ENCODE measurements around the gene COBL. TPM values are rescaled to one million over a fixed set of nuclear protein-coding genes. Genes with fewer than 3 reads are reported as not detected.

COBL gene
- total RNA-seq, 1 donor from 2014 or later = not detected

DNA sequence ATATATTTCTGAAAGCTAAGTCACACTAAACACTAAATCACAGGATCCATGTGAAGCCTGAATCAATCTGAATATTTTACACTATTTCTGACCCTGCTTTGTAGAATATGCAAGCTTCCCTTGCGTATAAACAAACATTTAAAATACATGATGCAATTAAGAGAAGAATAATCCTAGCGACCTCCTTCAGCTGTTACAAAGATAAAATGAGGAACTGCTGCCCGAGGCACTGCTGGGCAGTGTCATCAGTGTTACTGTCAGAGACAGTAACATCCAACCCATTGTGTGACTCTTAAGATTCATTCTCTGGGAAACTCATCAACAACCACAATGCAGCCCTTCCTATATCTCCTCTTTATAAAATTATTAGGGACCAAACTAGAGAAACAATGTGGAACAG, 61.6 kb downstream of the COBL start:
- Mint-ChIP-seq H3K27me3 (ENCODE audit: unreplicated experiment) (peaks cover 18% of the 10 kb centered on the region), H3K4me1 (ENCODE audit: unreplicated experiment) (no peaks in the 10 kb centered on the region), H3K27ac (ENCODE audit: unreplicated experiment) (no peak overlapping the region), H3K9me3 (ENCODE audit: unreplicated experiment) (no peaks in the 10 kb centered on the region), H3K4me3 (ENCODE audit: unreplicated experiment) (no peak overlapping the region), H3K36me3 (ENCODE audit: unreplicated experiment) (no peaks in the 10 kb centered on the region)
- no peak for TF ChIP-seq CTCF (IDR thresholded peaks at IDR 0.05)
- DNase-seq (ENCODE audit: extremely low spot score, unreplicated experiment) = no peak

DNA sequence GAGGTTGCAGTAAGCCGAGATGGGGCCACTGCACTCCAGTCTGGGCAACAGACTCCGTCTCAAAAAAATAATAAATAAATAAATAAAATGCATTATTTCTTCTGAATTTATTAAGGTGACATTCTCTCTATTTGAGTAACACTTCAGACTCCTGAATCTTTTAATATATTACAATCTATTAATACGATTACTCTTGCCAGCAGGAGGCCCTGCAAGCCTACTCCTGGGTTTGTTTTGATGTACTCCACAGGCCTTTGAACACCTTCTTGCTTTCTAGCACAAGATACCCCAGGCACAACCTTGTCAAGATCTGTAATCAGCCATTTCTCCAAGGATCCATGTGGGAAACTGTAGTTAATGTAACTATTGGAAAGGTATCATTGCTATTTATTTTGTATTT, 63.5 kb downstream of the COBL start:
- DNase-seq (ENCODE audit: extremely low spot score, unreplicated experiment) = no peak
- TF ChIP-seq CTCF (IDR thresholded peaks at IDR 0.05) = no peak
- Mint-ChIP-seq H3K27ac (ENCODE audit: unreplicated experiment) (no peak overlapping the region), H3K4me1 (ENCODE audit: unreplicated experiment) (no peaks in the 10 kb centered on the region), H3K4me3 (ENCODE audit: unreplicated experiment) (no peak overlapping the region), H3K9me3 (ENCODE audit: unreplicated experiment) (no peaks in the 10 kb centered on the region), H3K27me3 (ENCODE audit: unreplicated experiment) (peaks cover 17% of the 10 kb centered on the region), H3K36me3 (ENCODE audit: unreplicated experiment) (no peaks in the 10 kb centered on the region)

GRCh38 chr7:51251290-51251689, 65.3 kb downstream of the COBL start:
- no peaks in the 10 kb centered on the region for H3K36me3 Mint-ChIP-seq (ENCODE audit: unreplicated experiment)
- TF ChIP-seq CTCF (IDR thresholded peaks at IDR 0.05) = no peak
- H3K4me3 Mint-ChIP-seq (ENCODE audit: unreplicated experiment) = no peak overlapping the region
- H3K4me1 Mint-ChIP-seq (ENCODE audit: unreplicated experiment) = no peaks in the 10 kb centered on the region
- no peak for DNase-seq (ENCODE audit: extremely low spot score, unreplicated experiment)
- H3K9me3 Mint-ChIP-seq (ENCODE audit: unreplicated experiment) = no peaks in the 10 kb centered on the region
- no peak overlapping the region for H3K27ac Mint-ChIP-seq (ENCODE audit: unreplicated experiment)
- H3K27me3 Mint-ChIP-seq (ENCODE audit: unreplicated experiment) = peaks cover 17% of the 10 kb centered on the region

- DNase-seq (ENCODE audit: extremely low spot score, unreplicated experiment) = no peak
- no peak for TF ChIP-seq CTCF (IDR thresholded peaks at IDR 0.05)
- peaks cover 19% of the 10 kb centered on the region for H3K27me3 Mint-ChIP-seq (ENCODE audit: unreplicated experiment)
- no peaks in the 10 kb centered on the region for H3K9me3 Mint-ChIP-seq (ENCODE audit: unreplicated experiment)
- H3K4me3 Mint-ChIP-seq (ENCODE audit: unreplicated experiment) = no peak overlapping the region
- no peaks in the 10 kb centered on the region for H3K4me1 Mint-ChIP-seq (ENCODE audit: unreplicated experiment)
- H3K27ac Mint-ChIP-seq (ENCODE audit: unreplicated experiment) = no peak overlapping the region
- no peaks in the 10 kb centered on the region for H3K36me3 Mint-ChIP-seq (ENCODE audit: unreplicated experiment)
Measured at GRCh38 chr7:51250512-51250911, 66.1 kb downstream of the COBL start.

DNA sequence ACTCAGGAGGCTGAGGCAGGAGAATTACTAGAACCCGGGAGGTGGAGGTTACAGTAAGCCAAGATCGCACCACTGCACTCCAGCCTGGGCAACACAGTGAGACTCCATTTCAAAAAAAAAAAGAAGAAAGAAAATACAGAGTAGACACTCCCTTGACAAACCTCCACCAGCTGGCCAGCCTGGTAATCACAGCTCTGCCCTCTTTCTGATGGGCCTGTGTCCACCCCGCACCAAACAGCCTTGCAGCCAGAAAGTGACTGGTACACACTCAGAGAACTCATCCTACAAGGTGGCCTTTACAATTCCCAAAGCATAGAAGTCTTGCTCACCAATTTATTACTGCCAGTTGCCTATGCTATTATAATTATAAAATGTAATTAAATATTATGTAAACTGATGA, 66.6 kb downstream of the COBL start:
- TF ChIP-seq CTCF (IDR thresholded peaks at IDR 0.05) = no peak
- Mint-ChIP-seq H3K4me3 (ENCODE audit: unreplicated experiment) (no peak overlapping the region), H3K36me3 (ENCODE audit: unreplicated experiment) (no peaks in the 10 kb centered on the region), H3K27me3 (ENCODE audit: unreplicated experiment) (peaks cover 18% of the 10 kb centered on the region), H3K27ac (ENCODE audit: unreplicated experiment) (no peak overlapping the region), H3K9me3 (ENCODE audit: unreplicated experiment) (no peaks in the 10 kb centered on the region), H3K4me1 (ENCODE audit: unreplicated experiment) (no peaks in the 10 kb centered on the region)
- no peak for DNase-seq (ENCODE audit: extremely low spot score, unreplicated experiment)

Data from osteocyte (in vitro differentiated cells).